Large intestine (tissue), 12 donors: ENCODE data around the gene GPALPP1. TPM values are rescaled to one million over a fixed set of nuclear protein-coding genes. Genes with fewer than 3 reads are reported as not detected.
"Not testable (repeated sequence)": the region's sequence is repeated elsewhere in the genome, so short reads cannot be mapped to it uniquely, and the experiment has no call there.

Source experiments
- DNase-seq, 2 donors: peaks; one replicate each; pipeline versions ENCODE4 v3.0.0 to v3.0.0-alpha.2; 2013
- H3K27ac ChIP-seq: one replicate; pipeline ENCODE4 v1.5.1; 2013; ENCODE audit warnings: low read length
- H3K27me3 ChIP-seq: 2 replicates; pipeline ENCODE4 v1.6.1; 2013; ENCODE audit warnings: low read length; ENCODE audit not compliant: control insufficient read depth, insufficient read depth
- H3K36me3 ChIP-seq: 2 replicates; pipeline ENCODE4 v1.6.1; 2013; ENCODE audit warnings: low read length; ENCODE audit not compliant: control insufficient read depth, insufficient read depth
- H3K4me1 ChIP-seq: one replicate; pipeline ENCODE4 v1.6.1; 2013; ENCODE audit warnings: low read length; ENCODE audit not compliant: control insufficient read depth, insufficient read depth
- H3K4me3 ChIP-seq: one replicate; pipeline ENCODE4 v1.5.1; 2013; ENCODE audit warnings: low read length
- H3K9me3 ChIP-seq: one replicate; pipeline ENCODE4 v1.6.1; 2013; ENCODE audit warnings: mild to moderate bottlenecking, low read depth, low read length, moderate library complexity; ENCODE audit not compliant: control insufficient read depth
- WGBS: methylation state at CpG from one replicate; pipeline ENCODE4 v1.1.5; 2013; ENCODE audit warnings: low lambda C conversion rate; ENCODE audit not compliant: insufficient coverage; 5-methylcytosine and 5-hydroxymethylcytosine counted together
- long read RNA-seq, 11 donors: transcript quantifications; one replicate each; lab custom pipeline, GENCODE V29; 2026
- polyA plus RNA-seq: library from polyadenylated mRNA; unstranded; fragments of 120-200 nt; gene quantifications from one replicate; pipeline ENCODE4 v1.2.1, GENCODE V29; 2013

GPALPP1 gene
- polyA plus RNA-seq: 32.8 TPM
- long read RNA-seq, donor 1, partial matches to known transcripts: 0 of 2 reads
- long read RNA-seq, donor 1, other reads (novel, unspliced or antisense): 0 of 2 reads
- long read RNA-seq, donor 2, partial matches to known transcripts: 0 of 6 reads
- long read RNA-seq, donor 2, other reads (novel, unspliced or antisense): 0 of 6 reads
- long read RNA-seq, donor 3: 0 reads
- long read RNA-seq, donor 4: 0 reads
- long read RNA-seq, donor 5, partial matches to known transcripts: 0 of 3 reads
- long read RNA-seq, donor 5, other reads (novel, unspliced or antisense): 0 of 3 reads
- long read RNA-seq, donor 6, partial matches to known transcripts: 0 of 3 reads
- long read RNA-seq, donor 6, other reads (novel, unspliced or antisense): 0 of 3 reads
- long read RNA-seq, donor 7, partial matches to known transcripts: 0 of 3 reads
- long read RNA-seq, donor 7, other reads (novel, unspliced or antisense): 0 of 3 reads
- long read RNA-seq, donor 8, partial matches to known transcripts: 0 of 3 reads
- long read RNA-seq, donor 8, other reads (novel, unspliced or antisense): 0 of 3 reads
- long read RNA-seq, donor 9, transcript GPALPP1-203 (8 exons, 1,393 nt): major isoform, 5 of 7 reads
- long read RNA-seq, donor 9, partial matches to known transcripts: 0 of 7 reads
- long read RNA-seq, donor 9, other reads (novel, unspliced or antisense): 0 of 7 reads
- long read RNA-seq, donor 10, partial matches to known transcripts: 0 of 4 reads
- long read RNA-seq, donor 10, other reads (novel, unspliced or antisense): 0 of 4 reads
- long read RNA-seq, donor 11, partial matches to known transcripts: 0 of 6 reads
- long read RNA-seq, donor 11, other reads (novel, unspliced or antisense): 0 of 6 reads

- peak within 1 kb of the TSS; percentile 96 for H3K4me3 ChIP-seq
These were observed at the start of gene GPALPP1, which contains the start of gene NUFIP1 for GRCh38 chr13:44989071-44989889. TSS of gene GPALPP1 (plus strand) at chr13:44989538. CDS start at chr13:44989655, 117 bp downstream. TSS of gene NUFIP1 (minus strand) at chr13:44989471. CDS start at chr13:44989436, 35 bp downstream.

GRCh38 chr13:44943411-44943810, 45.9 kb upstream of the GPALPP1 start:
- not testable (repeated sequence) for DNase-seq, H3K36me3 ChIP-seq, H3K27ac ChIP-seq, H3K4me1 ChIP-seq, H3K9me3 ChIP-seq, H3K27me3 ChIP-seq, H3K4me3 ChIP-seq
- no CpG with 5 or more reads among the region's 4 CpGs for WGBS

More at GRCh38 chr13:44989071-44989889, at the start of gene GPALPP1, which contains the start of gene NUFIP1:
- Histone ChIP-seq H3K27me3 (no peaks in the 10 kb centered on the region), H3K4me1 (no peaks in the 10 kb centered on the region), H3K36me3 (peaks cover 4% of the 10 kb centered on the region), H3K9me3 (no peaks in the 10 kb centered on the region), H3K27ac (peak within 1 kb of the TSS; percentile 83)
- no CpG with 5 or more reads among the region's 66 CpGs for WGBS
- DNase-seq: peak; percentile 93 to 96

- Histone ChIP-seq H3K4me3 (no peak overlapping the region), H3K27ac (no peak overlapping the region), H3K4me1 (no peaks in the 10 kb centered on the region), H3K9me3 (no peaks in the 10 kb centered on the region), H3K27me3 (no peaks in the 10 kb centered on the region), H3K36me3 (peaks cover 6% of the 10 kb centered on the region)
- no peak for DNase-seq
These were observed 38.2 kb upstream of the GPALPP1 start for GRCh38 chr13:44951184-44951583.

- 73% methylated on average over 2 of the region's 2 CpGs for WGBS
- no peak for DNase-seq
- H3K27ac ChIP-seq: no peak overlapping the region
- peaks cover 10% of the 10 kb centered on the region for H3K36me3 ChIP-seq
- H3K9me3 ChIP-seq: no peaks in the 10 kb centered on the region
- H3K27me3 ChIP-seq: no peaks in the 10 kb centered on the region
- no peak overlapping the region for H3K4me3 ChIP-seq
- H3K4me1 ChIP-seq: no peaks in the 10 kb centered on the region
These were observed 36.7 kb upstream of the GPALPP1 start for GRCh38 chr13:44952671-44953070.

- Histone ChIP-seq H3K36me3 (peaks cover 12% of the 10 kb centered on the region), H3K27me3 (no peaks in the 10 kb centered on the region), H3K4me3 (no peak overlapping the region), H3K27ac (no peak overlapping the region), H3K9me3 (no peaks in the 10 kb centered on the region), H3K4me1 (no peaks in the 10 kb centered on the region)
- WGBS: 100% methylated on average over 1 of the region's 7 CpGs
- no peak for DNase-seq
These were observed 35.1 kb upstream of the GPALPP1 start for GRCh38 chr13:44954224-44954623.

GRCh38 chr13:44955406-44955805, 33.9 kb upstream of the GPALPP1 start:
- Histone ChIP-seq H3K27me3 (no peaks in the 10 kb centered on the region), H3K27ac (no peak overlapping the region), H3K4me1 (no peaks in the 10 kb centered on the region), H3K4me3 (no peak overlapping the region), H3K9me3 (no peaks in the 10 kb centered on the region), H3K36me3 (peaks cover 7% of the 10 kb centered on the region)
- WGBS: 100% methylated on average over 1 of the region's 3 CpGs
- DNase-seq: no peak

- peaks cover 11% of the 10 kb centered on the region for H3K9me3 ChIP-seq
- no peak for DNase-seq
- no peak overlapping the region for H3K4me3 ChIP-seq
- peaks cover under 1% of the 10 kb centered on the region for H3K4me1 ChIP-seq
- no peak overlapping the region for H3K27ac ChIP-seq
- H3K36me3 ChIP-seq: peaks cover 36% of the 10 kb centered on the region
- 94% methylated on average over 2 of the region's 2 CpGs for WGBS
- H3K27me3 ChIP-seq: no peaks in the 10 kb centered on the region
These were observed 27.3 kb upstream of the GPALPP1 start for GRCh38 chr13:44961997-44962396.

GRCh38 chr13:44967704-44968433, 21.5 kb upstream of the GPALPP1 start:
- Histone ChIP-seq H3K27ac (peak overlapping the region; percentile 84), H3K36me3 (peaks cover 20% of the 10 kb centered on the region), H3K27me3 (no peaks in the 10 kb centered on the region), H3K4me1 (peaks cover 20% of the 10 kb centered on the region), H3K4me3 (no peak overlapping the region), H3K9me3 (peaks cover 2% of the 10 kb centered on the region)
- DNase-seq: peak; percentile 60 to 78
- 17% methylated on average over 1 of the region's 3 CpGs for WGBS

GRCh38 chr13:44968434-44968815, 20.9 kb upstream of the GPALPP1 start:
- no peak for DNase-seq
- Histone ChIP-seq H3K4me3 (no peak overlapping the region), H3K4me1 (peaks cover 20% of the 10 kb centered on the region), H3K9me3 (no peaks in the 10 kb centered on the region), H3K27ac (peak overlapping the region; percentile 73), H3K27me3 (no peaks in the 10 kb centered on the region), H3K36me3 (peaks cover 19% of the 10 kb centered on the region)
- 67% methylated on average over 1 of the region's 3 CpGs for WGBS
